Measurements from ENCODE around the gene MEGF11. TPM values are rescaled to one million over a fixed set of nuclear protein-coding genes. Genes with fewer than 3 reads are reported as not detected.

MEGF11 gene
- total RNA-seq, 1 experiment from 2014 or later, result 2.3 TPM

DNA sequence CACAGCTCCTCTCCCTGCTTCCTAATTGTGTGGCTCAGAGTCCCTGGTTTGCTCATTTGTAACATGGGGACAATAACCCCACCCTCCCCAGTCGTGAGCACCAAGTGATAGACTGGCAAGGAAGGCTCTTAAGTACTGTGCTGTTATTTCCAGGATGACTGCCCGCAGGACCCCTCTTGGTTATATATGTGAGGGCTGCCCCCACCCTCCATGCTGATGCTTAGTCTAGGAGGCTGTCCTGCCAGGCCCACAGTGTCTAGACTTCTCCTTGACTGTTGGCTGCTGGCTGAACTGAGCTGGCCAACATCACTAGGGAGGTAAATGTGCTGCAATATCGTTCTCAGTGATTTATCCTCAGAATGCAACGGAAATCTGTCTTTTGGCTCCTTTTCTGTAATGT, 339.2 kb downstream of the MEGF11 start:
- no peak overlapping the region for H3K4me2 ChIP-seq (ENCODE audit: low read length)
- RAD21 ChIA-PET (ENCODE audit: low non-redundant PET in 1 of 2, low total read pairs in 2 of 2, uncharacterized antibody in 2 of 2, unreplicated experiment in 2 of 2), result no interaction called here
- CTCF ChIA-PET, result no interaction called here
- no peaks in the 10 kb centered on the region for H3K27me3 ChIP-seq (ENCODE audit: insufficient read depth, low read length)
- ATAC-seq, result no peak
- intact Hi-C loops (cut with micrococcal nuclease), result no loop called here
- H3K27ac ChIP-seq (ENCODE audit: low read depth, low read length), result no peak overlapping the region
- H4K20me1 ChIP-seq (ENCODE audit: insufficient read depth), result no peaks in the 10 kb centered on the region
- peaks cover 0 to 3% of the 10 kb centered on the region in 2 experiments; a peak in 1 of 4 replicates for H3K36me3 ChIP-seq (ENCODE audit: control insufficient read depth in 1 of 2, insufficient read depth in 2 of 2, low read length in 2 of 2)
- H3K4me1 ChIP-seq (ENCODE audit: control insufficient read depth in 1 of 2, insufficient read depth in 2 of 2, low read length in 2 of 2), result no peaks in the 10 kb centered on the region
- H3K79me2 ChIP-seq (ENCODE audit: insufficient read depth, low read length), result no peaks in the 10 kb centered on the region
- TF ChIP-seq, protein P1, sequence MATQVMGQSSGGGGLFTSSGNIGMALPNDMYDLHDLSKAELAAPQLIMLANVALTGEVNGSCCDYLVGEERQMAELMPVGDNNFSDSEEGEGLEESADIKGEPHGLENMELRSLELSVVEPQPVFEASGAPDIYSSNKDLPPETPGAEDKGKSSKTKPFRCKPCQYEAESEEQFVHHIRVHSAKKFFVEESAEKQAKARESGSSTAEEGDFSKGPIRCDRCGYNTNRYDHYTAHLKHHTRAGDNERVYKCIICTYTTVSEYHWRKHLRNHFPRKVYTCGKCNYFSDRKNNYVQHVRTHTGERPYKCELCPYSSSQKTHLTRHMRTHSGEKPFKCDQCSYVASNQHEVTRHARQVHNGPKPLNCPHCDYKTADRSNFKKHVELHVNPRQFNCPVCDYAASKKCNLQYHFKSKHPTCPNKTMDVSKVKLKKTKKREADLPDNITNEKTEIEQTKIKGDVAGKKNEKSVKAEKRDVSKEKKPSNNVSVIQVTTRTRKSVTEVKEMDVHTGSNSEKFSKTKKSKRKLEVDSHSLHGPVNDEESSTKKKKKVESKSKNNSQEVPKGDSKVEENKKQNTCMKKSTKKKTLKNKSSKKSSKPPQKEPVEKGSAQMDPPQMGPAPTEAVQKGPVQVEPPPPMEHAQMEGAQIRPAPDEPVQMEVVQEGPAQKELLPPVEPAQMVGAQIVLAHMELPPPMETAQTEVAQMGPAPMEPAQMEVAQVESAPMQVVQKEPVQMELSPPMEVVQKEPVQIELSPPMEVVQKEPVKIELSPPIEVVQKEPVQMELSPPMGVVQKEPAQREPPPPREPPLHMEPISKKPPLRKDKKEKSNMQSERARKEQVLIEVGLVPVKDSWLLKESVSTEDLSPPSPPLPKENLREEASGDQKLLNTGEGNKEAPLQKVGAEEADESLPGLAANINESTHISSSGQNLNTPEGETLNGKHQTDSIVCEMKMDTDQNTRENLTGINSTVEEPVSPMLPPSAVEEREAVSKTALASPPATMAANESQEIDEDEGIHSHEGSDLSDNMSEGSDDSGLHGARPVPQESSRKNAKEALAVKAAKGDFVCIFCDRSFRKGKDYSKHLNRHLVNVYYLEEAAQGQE (IDR thresholded peaks at IDR 0.05; ENCODE audit: low read depth), result no peak
- TF ChIP-seq, protein P2, sequence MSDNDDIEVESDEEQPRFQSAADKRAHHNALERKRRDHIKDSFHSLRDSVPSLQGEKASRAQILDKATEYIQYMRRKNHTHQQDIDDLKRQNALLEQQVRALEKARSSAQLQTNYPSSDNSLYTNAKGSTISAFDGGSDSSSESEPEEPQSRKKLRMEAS (IDR thresholded peaks at IDR 0.05), result no peak
- TF ChIP-seq JUND (IDR thresholded peaks at IDR 0.05), result no peak
- no peaks in the 10 kb centered on the region for H3K9me2 ChIP-seq (ENCODE audit: insufficient read depth)
- POLR2A ChIA-PET, result no interaction called here
- H3K4me3 ChIP-seq (replicated peaks in 1 of 2; ENCODE audit: low read depth in 1 of 2, low read length in 2 of 2), result no peak overlapping the region
- BruUV-seq (replicated peaks), result no TSS peak
- no peak overlapping the region for H3K9ac ChIP-seq (ENCODE audit: low read length)
- no peak overlapping the region for H2AFZ ChIP-seq (ENCODE audit: low read depth, low read length, poor library complexity, severe bottlenecking)
- DNase-seq (ENCODE audit: low read depth, low spot score), result no peak
- H3K9me3 ChIP-seq (ENCODE audit: control insufficient read depth in 1 of 2, insufficient read depth in 1 of 2, low read depth in 1 of 2, low read length in 2 of 2), result no peaks in the 10 kb centered on the region

DNA sequence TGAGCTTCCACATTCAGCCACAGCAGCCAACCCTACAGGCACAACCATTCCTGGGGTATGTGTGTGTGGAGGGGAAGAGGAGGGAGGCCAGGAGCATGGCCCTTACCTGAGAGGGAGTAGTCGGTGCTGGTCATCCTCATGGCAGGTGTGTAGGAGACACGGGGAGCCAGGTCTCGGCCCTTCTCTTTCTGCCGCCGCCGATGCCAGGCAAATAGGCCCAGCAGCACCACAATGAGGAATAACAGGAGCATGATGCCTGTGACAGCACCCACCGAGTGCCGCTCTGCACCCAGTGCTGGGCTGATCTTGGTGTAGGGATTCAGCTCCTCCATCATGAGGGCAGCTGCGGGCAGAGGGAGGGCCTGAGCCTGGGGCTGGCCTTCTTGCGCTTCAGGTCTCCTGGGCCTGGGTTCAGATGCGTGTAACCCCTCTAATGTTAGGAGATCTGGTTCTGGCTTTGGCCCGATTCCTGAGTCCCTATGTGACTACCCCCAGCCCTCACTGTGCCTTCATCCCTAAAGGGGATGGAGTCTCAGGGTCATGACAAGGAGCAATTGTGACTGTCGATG, 339.8 kb downstream of the MEGF11 start:
- no peak overlapping the region for H3K4me3 ChIP-seq (replicated peaks in 1 of 2; ENCODE audit: low read depth in 1 of 2, low read length in 2 of 2)
- RAD21 ChIA-PET (ENCODE audit: low non-redundant PET in 1 of 2, low total read pairs in 2 of 2, uncharacterized antibody in 2 of 2, unreplicated experiment in 2 of 2), result no interaction called here
- no peaks in the 10 kb centered on the region for H3K79me2 ChIP-seq (ENCODE audit: insufficient read depth, low read length)
- no peaks in the 10 kb centered on the region for H3K27me3 ChIP-seq (ENCODE audit: insufficient read depth, low read length)
- H4K20me1 ChIP-seq (ENCODE audit: insufficient read depth), result no peaks in the 10 kb centered on the region
- H3K9me3 ChIP-seq (ENCODE audit: control insufficient read depth in 1 of 2, insufficient read depth in 1 of 2, low read depth in 1 of 2, low read length in 2 of 2), result no peaks in the 10 kb centered on the region
- H3K4me2 ChIP-seq (ENCODE audit: low read length), result no peak overlapping the region
- ATAC-seq, result no peak
- DNase-seq (ENCODE audit: low read depth, low spot score), result no peak
- peaks cover 0 to 3% of the 10 kb centered on the region in 2 experiments; a peak in 1 of 4 replicates for H3K36me3 ChIP-seq (ENCODE audit: control insufficient read depth in 1 of 2, insufficient read depth in 2 of 2, low read length in 2 of 2)
- no peak overlapping the region for H3K27ac ChIP-seq (ENCODE audit: low read depth, low read length)
- no peaks in the 10 kb centered on the region for H3K9me2 ChIP-seq (ENCODE audit: insufficient read depth)
- no peak overlapping the region for H2AFZ ChIP-seq (ENCODE audit: low read depth, low read length, poor library complexity, severe bottlenecking)
- H3K9ac ChIP-seq (ENCODE audit: low read length), result no peak overlapping the region
- POLR2A ChIA-PET, result no interaction called here
- intact Hi-C loops (cut with micrococcal nuclease), result no loop called here
- CTCF ChIA-PET, result interaction anchor here (1.0 kb wide), 1 partner anchor 8 kb away, joined by 3 read pairs; no protein-coding TSS in a partner anchor
- H3K4me1 ChIP-seq (ENCODE audit: control insufficient read depth in 1 of 2, insufficient read depth in 2 of 2, low read length in 2 of 2), result no peaks in the 10 kb centered on the region
- BruUV-seq (replicated peaks), result no TSS peak
- TF ChIP-seq, protein P1 (IDR thresholded peaks at IDR 0.05; ENCODE audit: low read depth), result no peak
- TF ChIP-seq RAD21 (IDR thresholded peaks at IDR 0.05; ENCODE audit: low read depth) (no peak), EGR1 (IDR thresholded peaks at IDR 0.05; ENCODE audit: low read depth) (no peak), ZNF274 (IDR thresholded peaks at IDR 0.05; ENCODE audit: low read depth, low read length) (no peak)
- TF ChIP-seq, protein P2 (IDR thresholded peaks at IDR 0.05), result no peak
- TF ChIP-seq, protein P3, sequence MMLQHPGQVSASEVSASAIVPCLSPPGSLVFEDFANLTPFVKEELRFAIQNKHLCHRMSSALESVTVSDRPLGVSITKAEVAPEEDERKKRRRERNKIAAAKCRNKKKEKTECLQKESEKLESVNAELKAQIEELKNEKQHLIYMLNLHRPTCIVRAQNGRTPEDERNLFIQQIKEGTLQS (IDR thresholded peaks at IDR 0.05), result no peak
- TF ChIP-seq, protein P4, sequence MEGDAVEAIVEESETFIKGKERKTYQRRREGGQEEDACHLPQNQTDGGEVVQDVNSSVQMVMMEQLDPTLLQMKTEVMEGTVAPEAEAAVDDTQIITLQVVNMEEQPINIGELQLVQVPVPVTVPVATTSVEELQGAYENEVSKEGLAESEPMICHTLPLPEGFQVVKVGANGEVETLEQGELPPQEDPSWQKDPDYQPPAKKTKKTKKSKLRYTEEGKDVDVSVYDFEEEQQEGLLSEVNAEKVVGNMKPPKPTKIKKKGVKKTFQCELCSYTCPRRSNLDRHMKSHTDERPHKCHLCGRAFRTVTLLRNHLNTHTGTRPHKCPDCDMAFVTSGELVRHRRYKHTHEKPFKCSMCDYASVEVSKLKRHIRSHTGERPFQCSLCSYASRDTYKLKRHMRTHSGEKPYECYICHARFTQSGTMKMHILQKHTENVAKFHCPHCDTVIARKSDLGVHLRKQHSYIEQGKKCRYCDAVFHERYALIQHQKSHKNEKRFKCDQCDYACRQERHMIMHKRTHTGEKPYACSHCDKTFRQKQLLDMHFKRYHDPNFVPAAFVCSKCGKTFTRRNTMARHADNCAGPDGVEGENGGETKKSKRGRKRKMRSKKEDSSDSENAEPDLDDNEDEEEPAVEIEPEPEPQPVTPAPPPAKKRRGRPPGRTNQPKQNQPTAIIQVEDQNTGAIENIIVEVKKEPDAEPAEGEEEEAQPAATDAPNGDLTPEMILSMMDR (IDR thresholded peaks at IDR 0.05 in 2 of 3, conservative IDR thresholded peaks at IDR 0.05 in 1 of 3; ENCODE audit: borderline replicate concordance in 1 of 3, insufficient read depth in 1 of 3, low read depth in 2 of 3, low read length in 2 of 3), result no peak
